MM.1S (cell line): ENCODE measurements around the gene CIB1.

Source experiments
- DNase-seq: peaks from one replicate; pipeline ENCODE4 v3.0.0-alpha.2; 2015
- H2AFZ ChIP-seq: fragments of 300-600 bp; sonication (generic); 2 replicates; pipeline ENCODE4 v1.6.0; 2016; ENCODE audit warnings: antibody characterized with exemption, low read length
- H3F3A ChIP-seq: fragments of 300-600 bp; sonication (generic); 2 replicates; pipeline ENCODE4 v1.6.1; 2016; ENCODE audit warnings: mild to moderate bottlenecking, antibody characterized with exemption, low read length, moderate library complexity, mixed read lengths; ENCODE audit not compliant: insufficient read depth
- H3K27ac ChIP-seq: fragments of 300-600 bp; sonication (generic); 2 replicates; pipeline ENCODE4 v1.5.1; 2016; ENCODE audit warnings: mild to moderate bottlenecking, low read length
- H3K27me3 ChIP-seq: fragments of 300-600 bp; sonication (generic); replicated peaks from 2 replicates; pipeline ENCODE4 v1.6.0; 2016; ENCODE audit warnings: low read length; ENCODE audit not compliant: insufficient read depth
- H3K36me3 ChIP-seq: fragments of 300-600 bp; sonication (generic); replicated peaks from 2 replicates; pipeline ENCODE4 v1.6.1; 2016; ENCODE audit warnings: mild to moderate bottlenecking, low read length, mixed read lengths; ENCODE audit not compliant: insufficient read depth
- H3K4me1 ChIP-seq: fragments of 300-600 bp; sonication (generic); 2 replicates; pipeline ENCODE4 v1.6.1; 2016; ENCODE audit warnings: low read length, mixed read lengths
- H3K4me2 ChIP-seq: fragments of 300-600 bp; sonication (generic); 2 replicates; pipeline ENCODE4 v1.6.0; 2016; ENCODE audit warnings: low read depth, low read length
- H3K4me3 ChIP-seq: fragments of 300-600 bp; sonication (generic); 2 replicates; pipeline ENCODE4 v1.5.1; 2016; ENCODE audit warnings: low read length, mixed read lengths
- H3K79me2 ChIP-seq: fragments of 300-600 bp; sonication (generic); 2 replicates; pipeline ENCODE4 v1.6.1; 2016; ENCODE audit warnings: mixed run types, low read length, mixed read lengths
- H3K9ac ChIP-seq: fragments of 300-600 bp; sonication (generic); 2 replicates; pipeline ENCODE4 v1.6.1; 2016; ENCODE audit warnings: low read length, mixed read lengths
- H3K9me2 ChIP-seq: fragments of 300-600 bp; sonication (generic); replicated peaks from 2 replicates; pipeline ENCODE4 v1.6.1; 2016; ENCODE audit warnings: mild to moderate bottlenecking, low read length, mixed read lengths; ENCODE audit not compliant: insufficient read depth
- H3K9me3 ChIP-seq: fragments of 300-600 bp; sonication (generic); replicated peaks from 2 replicates; pipeline ENCODE4 v1.6.1; 2016; ENCODE audit warnings: mild to moderate bottlenecking, low read length, mixed read lengths; ENCODE audit not compliant: insufficient read depth
- H4K20me1 ChIP-seq: fragments of 300-600 bp; sonication (generic); 2 replicates; pipeline ENCODE4 v1.6.1; 2016; ENCODE audit warnings: mild to moderate bottlenecking, low read length, moderate library complexity, mixed read lengths; ENCODE audit not compliant: insufficient read depth
- CTCF ChIP-seq: fragments of 300-600 bp; sonication (generic); IDR thresholded peaks from 2 replicates; pipeline ENCODE4 v1.5.1; 2016; ENCODE audit warnings: antibody characterized with exemption, low read length, mixed read lengths
- EZH2 ChIP-seq: fragments of 300-600 bp; sonication (generic); optimal IDR thresholded peaks from 2 replicates; pipeline ENCODE3; 2017; ENCODE audit warnings: low read depth, mild to moderate bottlenecking, antibody characterized with exemption, low read length, mixed read lengths
- EZH2phosphoT487 ChIP-seq: fragments of 300-600 bp; sonication (generic); IDR thresholded peaks from 2 replicates; pipeline ENCODE4 v1.6.1; 2018; ENCODE audit warnings: antibody characterized with exemption, low read length

Gene CIB1

GRCh38 chr15:90181776-90182175 lies 52.0 kb downstream of the CIB1 start:
- Histone ChIP-seq H3K4me3 (no peak overlapping the region), H4K20me1 (no peaks in the 10 kb centered on the region), H3K27ac (no peak overlapping the region), H3K4me2 (no peak overlapping the region), H3K36me3 (no peaks in the 10 kb centered on the region), H3K9me2 (no peaks in the 10 kb centered on the region), H3K4me1 (peaks cover 28% of the 10 kb centered on the region), H3F3A (peaks cover 38% of the 10 kb centered on the region), H3K9ac (no peak overlapping the region), H2AFZ (no peak overlapping the region), H3K79me2 (peaks cover 12% of the 10 kb centered on the region), H3K27me3 (no peaks in the 10 kb centered on the region), H3K9me3 (no peaks in the 10 kb centered on the region)
- TF ChIP-seq EZH2phosphoT487 (no peak), CTCF (no peak), EZH2 (no peak)
- no peak for DNase-seq
